GM18505 (cell line): ENCODE data around the gene EGFLAM.

Source experiments
- ATAC-seq: cut with Tn5 transposase; IDR thresholded peaks from one replicate; pipeline ENCODE4 v1.9.1; 2021; ENCODE audit not compliant: unreplicated experiment
- POLR2A ChIP-seq: IDR thresholded peaks from 4 replicates; pipeline ENCODE4 v1.6.1; 2011; ENCODE audit warnings: borderline replicate concordance; ENCODE audit not compliant: insufficient read depth, insufficient read length; ENCODE audit errors: extremely low read depth

The EGFLAM gene

DNA sequence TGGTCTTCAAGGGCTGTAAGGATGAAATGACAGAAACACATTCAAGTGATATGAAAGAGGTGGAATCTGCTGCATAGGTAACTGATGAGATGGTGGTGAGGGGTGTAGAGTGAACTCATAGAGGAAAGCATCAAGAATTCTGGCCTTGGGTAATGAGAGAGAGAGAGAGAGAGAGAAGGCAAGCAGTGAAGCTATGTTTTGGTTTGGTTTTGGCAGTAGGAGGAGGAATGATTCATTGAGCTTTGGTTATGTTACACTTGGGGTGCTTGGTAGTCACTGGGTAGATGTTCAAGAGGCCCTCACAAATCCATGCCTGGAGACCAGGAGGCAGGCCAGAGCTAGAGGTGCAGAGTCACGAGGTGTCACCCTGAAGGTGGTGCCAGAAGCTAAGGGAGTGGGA lies 89.5 kb downstream of the EGFLAM start:
- TF ChIP-seq POLR2A: no peak
- no peak for ATAC-seq

GRCh38 chr5:38360323-38361061 lies 102.1 kb downstream of the EGFLAM start:
- TF ChIP-seq POLR2A: no peak
- no peak for ATAC-seq

GRCh38 chr5:38362713-38363112 lies 104.4 kb downstream of the EGFLAM start:
- TF ChIP-seq POLR2A: no peak
- no peak for ATAC-seq

- TF ChIP-seq POLR2A: no peak
- ATAC-seq: no peak
These were observed 106.5 kb downstream of the EGFLAM start for GRCh38 chr5:38364825-38365224.

- no peak for ATAC-seq
These were observed 109.1 kb downstream of the EGFLAM start for GRCh38 chr5:38367410-38367809.

GRCh38 chr5:38367966-38368365 lies 109.6 kb downstream of the EGFLAM start:
- no peak for TF ChIP-seq POLR2A
- ATAC-seq: no peak

More at GRCh38 chr5:38367410-38367809, 109.1 kb downstream of the EGFLAM start:
- TF ChIP-seq POLR2A: no peak

DNA sequence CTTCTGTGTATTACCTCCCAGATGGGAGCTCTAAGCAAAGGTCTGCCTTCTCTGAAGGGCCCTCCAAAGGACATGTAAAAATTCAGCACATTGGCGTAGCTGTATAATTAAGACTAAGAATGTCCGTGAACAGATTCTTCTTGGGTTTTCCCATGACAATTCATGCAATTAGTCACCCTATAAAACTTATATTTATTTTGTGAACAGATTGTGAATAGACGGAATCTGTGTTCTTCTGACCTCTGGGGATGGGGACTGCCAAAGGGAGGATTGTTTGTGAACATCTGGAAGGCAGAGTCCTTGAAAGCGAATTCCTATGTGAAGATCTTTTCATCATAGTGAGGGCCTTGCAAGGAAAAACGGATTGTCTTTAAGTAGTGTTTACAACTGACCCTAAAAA lies 111.3 kb downstream of the EGFLAM start:
- TF ChIP-seq POLR2A: no peak
- no peak for ATAC-seq

DNA sequence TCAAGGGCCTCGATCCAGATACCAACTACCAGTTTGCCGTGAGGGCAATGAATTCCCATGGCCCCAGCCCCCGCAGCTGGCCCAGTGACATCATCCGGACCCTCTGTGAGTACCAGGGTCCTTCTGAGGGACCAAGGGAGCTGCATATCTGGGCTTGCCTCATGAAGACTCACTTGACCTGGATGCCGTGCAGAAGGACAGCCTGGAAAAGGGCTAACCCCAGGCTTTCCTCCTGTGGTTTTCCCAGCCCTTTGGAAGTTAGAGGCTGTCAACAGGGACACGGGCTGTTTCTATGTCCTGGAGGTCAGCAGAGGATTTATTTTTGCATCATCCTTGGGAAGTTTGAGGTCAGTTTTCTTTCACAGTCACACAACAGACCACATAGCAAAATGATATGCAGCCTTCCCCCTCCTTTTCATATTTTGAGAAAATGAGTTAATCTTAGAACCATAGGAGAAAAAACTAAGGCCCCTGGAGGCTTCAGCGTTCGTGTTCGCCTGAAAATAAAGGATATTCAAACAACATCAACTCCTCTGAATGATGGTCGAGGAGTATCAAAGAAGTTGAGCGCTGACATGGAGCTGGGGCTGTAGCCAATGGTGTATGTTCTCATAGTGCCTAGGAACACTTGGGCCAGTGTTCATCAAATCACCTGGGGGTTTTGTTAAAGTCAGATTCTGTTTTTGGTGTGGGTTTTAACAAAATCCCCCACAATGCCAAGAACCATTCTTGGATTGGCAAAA lies 112.2 kb downstream of the EGFLAM start:
- no peak for TF ChIP-seq POLR2A
- ATAC-seq: no peak

DNA sequence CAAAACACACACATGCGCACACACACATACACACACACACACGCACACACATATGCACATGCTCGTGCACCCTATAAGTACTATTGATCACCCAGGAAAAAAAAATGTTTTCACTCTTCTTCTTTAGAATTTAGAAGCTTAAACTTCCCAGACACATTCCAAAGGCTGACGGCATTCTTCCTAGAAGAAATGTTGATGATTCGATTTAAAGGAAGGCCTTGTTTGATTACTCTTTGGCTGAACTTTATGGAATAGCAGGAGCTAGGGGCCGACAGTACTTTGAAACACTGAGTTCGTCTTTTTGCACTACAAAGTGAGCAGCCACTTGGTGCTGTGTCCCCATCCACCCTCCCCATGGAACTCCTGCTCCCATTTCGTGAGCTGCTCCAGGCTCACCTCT lies 113.2 kb downstream of the EGFLAM start:
- TF ChIP-seq POLR2A: no peak
- ATAC-seq: no peak

DNA sequence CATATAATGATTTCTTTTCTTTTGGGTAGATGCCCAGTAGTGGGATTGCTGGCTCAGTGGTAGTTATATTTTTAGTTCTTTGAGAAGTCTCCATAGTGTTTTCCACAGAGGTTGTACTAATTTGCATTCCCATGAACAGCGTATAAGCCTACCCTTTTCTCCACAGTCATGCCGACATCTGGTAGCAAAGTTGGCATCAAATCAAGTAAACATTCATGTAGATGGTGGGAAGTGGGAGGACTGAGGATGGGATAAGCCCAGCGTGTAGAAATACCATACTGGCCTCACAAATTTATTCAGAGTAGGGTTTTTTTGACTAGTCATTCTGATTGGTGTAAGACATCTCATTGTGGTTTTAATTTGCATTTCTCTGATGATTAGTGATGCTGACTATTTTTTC lies 115.4 kb downstream of the EGFLAM start:
- no peak for ATAC-seq
- TF ChIP-seq POLR2A: no peak

DNA sequence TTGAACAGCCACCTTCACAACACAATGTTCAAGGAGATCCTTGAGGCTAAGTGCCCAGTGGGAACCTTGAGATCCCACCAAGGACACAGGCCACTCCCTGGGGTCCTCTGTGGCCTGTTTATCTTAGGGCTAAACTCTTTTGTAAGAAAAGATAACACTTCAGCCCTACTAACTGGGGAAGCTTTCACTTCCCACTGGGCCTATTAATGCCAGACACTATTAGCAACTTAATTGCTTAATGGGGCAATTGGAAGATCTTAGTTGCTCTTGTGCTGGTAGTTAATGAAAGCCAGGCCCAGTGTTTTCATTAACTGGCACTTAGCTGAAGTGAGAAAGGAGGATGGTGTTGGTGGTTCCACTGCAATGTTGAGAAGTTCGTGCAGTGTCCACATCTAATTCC lies 117.1 kb downstream of the EGFLAM start:
- ATAC-seq: no peak

GRCh38 chr5:38376404-38376803 lies 118.0 kb downstream of the EGFLAM start:
- ATAC-seq: no peak
- no peak for TF ChIP-seq POLR2A

More for the DNA sequence above, 117.1 kb downstream of the EGFLAM start:
- no peak for TF ChIP-seq POLR2A

GRCh38 chr5:38378579-38378978 lies 120.2 kb downstream of the EGFLAM start:
- no peak for TF ChIP-seq POLR2A
- no peak for ATAC-seq

DNA sequence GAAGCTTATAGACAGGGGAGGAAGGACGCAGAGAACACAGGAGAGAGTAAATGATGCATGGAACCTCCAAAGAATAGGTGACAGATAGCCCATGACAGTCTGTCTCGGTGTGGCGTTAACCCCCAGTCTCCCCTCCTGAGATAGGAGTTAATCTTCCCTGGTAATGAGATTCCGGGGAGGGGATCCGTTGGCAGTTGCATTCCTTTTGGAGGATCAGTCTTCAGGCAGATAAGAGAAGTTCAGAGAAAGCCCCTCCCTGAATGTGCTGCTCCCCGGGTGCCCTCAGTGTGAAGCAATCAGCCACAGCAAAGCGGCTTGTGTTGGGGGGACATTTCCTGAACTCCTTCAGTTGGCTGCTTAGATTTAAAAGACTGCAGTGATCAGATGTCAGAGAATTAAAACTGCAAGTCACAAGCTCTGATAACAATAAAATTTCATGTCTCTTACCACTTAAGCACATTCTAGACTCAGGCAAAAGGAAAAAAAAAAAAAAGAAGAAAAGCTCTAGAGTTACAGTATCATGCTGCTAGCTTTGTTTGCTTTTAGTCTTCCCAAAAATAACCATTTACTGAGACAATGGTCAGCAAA lies 121.1 kb downstream of the EGFLAM start:
- ATAC-seq: no peak

GRCh38 chr5:38380537-38380936 lies 122.2 kb downstream of the EGFLAM start:
- TF ChIP-seq POLR2A: no peak
- ATAC-seq: no peak

More for the DNA sequence above, 121.1 kb downstream of the EGFLAM start:
- no peak for TF ChIP-seq POLR2A

- no peak for ATAC-seq
- no peak for TF ChIP-seq POLR2A
These were observed 123.0 kb downstream of the EGFLAM start for GRCh38 chr5:38381361-38381760.
